Stimulated activated memory B cell treated with anti-CD40 and anti-IgM and Interleukin-4, amounts not matched to agents 10 μg/mL and 1 μg/mL and 100 μg/mL, for 72 hours (primary cell): Measurements from ENCODE around the gene ARHGEF11.

Experiments used
- ATAC-seq: fragments of 150-1000 bp; cut with Tn5 transposase; 2 replicates; pipeline ENCODE4 v1.10.0; 2021
- H3K27ac Mint-ChIP-seq: one replicate; pipeline ENCODE4 v1.8.0; 2022; ENCODE audit warnings: mild to moderate bottlenecking, mixed read lengths
- H3K27me3 Mint-ChIP-seq: one replicate; pipeline ENCODE4 v1.8.0; 2022; ENCODE audit warnings: mixed read lengths
- H3K36me3 Mint-ChIP-seq: one replicate; pipeline ENCODE4 v1.8.0; 2022; ENCODE audit warnings: mixed read lengths
- H3K4me1 Mint-ChIP-seq: one replicate; pipeline ENCODE4 v1.8.0; 2022; ENCODE audit warnings: mixed read lengths
- H3K4me3 Mint-ChIP-seq: one replicate; pipeline ENCODE4 v1.8.0; 2022; ENCODE audit warnings: mild to moderate bottlenecking, moderate library complexity, mixed read lengths
- H3K9me3 Mint-ChIP-seq: one replicate; pipeline ENCODE4 v1.8.0; 2022; ENCODE audit warnings: mixed read lengths

Gene ARHGEF11, protein sequence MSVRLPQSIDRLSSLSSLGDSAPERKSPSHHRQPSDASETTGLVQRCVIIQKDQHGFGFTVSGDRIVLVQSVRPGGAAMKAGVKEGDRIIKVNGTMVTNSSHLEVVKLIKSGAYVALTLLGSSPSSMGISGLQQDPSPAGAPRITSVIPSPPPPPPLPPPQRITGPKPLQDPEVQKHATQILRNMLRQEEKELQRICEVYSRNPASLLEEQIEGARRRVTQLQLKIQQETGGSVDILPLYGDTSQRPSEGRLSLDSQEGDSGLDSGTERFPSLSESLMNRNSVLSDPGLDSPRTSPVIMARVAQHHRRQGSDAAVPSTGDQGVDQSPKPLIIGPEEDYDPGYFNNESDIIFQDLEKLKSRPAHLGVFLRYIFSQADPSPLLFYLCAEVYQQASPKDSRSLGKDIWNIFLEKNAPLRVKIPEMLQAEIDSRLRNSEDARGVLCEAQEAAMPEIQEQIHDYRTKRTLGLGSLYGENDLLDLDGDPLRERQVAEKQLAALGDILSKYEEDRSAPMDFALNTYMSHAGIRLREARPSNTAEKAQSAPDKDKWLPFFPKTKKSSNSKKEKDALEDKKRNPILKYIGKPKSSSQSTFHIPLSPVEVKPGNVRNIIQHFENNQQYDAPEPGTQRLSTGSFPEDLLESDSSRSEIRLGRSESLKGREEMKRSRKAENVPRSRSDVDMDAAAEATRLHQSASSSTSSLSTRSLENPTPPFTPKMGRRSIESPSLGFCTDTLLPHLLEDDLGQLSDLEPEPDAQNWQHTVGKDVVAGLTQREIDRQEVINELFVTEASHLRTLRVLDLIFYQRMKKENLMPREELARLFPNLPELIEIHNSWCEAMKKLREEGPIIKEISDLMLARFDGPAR (N-terminal part only)

GRCh38 chr1:157045250-157046218 is at the start of gene ARHGEF11:
Gene ARHGEF11 (minus strand): TSS chr1:157045742. CDS start chr1:157044330, 1,412 bp downstream.
- no peaks in the 10 kb centered on the region for H3K9me3 Mint-ChIP-seq
- H3K4me1 Mint-ChIP-seq, result peaks cover 15% of the 10 kb centered on the region
- peak; percentile 74 for ATAC-seq
- no peaks in the 10 kb centered on the region for H3K36me3 Mint-ChIP-seq
- peaks cover 81% of the 10 kb centered on the region for H3K27me3 Mint-ChIP-seq
- peak within 1 kb of the TSS; percentile 99 for H3K4me3 Mint-ChIP-seq
- H3K27ac Mint-ChIP-seq, result peak within 1 kb of the TSS; percentile 76

DNA sequence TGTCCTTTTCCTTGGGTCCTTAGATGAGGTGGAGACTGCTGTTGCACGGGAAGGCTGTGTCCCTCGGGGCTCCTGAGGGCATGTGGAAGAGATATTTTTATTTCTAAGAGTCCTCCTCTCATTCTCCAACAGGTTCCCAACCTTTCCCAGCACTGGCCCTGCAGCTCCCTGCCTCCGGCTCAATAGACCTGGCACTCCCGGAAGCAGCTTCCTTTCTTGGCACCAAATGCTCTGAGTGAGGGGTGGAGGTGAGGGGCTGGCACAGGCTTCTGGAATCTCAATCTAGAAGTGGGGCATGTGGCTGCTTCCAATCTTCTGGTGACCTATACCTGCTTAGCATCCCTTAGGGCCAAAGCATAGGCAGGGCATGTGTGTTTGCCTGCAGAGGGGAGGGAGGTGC is 49.5 kb upstream of the ARHGEF11 start:
- Mint-ChIP-seq H3K4me3 (no peak overlapping the region), H3K36me3 (no peaks in the 10 kb centered on the region), H3K4me1 (peaks cover 7% of the 10 kb centered on the region), H3K9me3 (no peaks in the 10 kb centered on the region), H3K27me3 (peaks cover 14% of the 10 kb centered on the region), H3K27ac (no peak overlapping the region)
- no peak for ATAC-seq

DNA sequence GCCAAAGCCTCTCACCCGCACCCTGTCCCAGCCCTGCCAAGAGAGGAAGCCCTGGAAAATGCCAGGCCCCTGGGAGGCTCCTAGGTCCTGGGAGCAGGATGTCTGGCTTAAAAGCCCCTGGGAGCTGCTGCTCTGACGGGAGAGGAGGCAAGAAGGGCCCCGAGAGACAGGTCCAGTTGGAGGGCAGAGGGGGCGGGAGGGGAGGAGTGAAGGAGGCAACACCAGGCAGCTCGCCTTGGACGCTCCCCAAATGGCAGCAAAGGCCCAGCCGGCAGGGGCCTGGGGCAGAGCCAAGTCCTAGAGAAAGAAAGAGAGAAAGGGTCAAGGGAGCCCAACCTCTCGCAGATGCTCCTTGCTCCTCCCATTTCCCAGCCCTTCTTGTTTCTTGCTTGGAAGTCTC is 47.3 kb upstream of the ARHGEF11 start:
- ATAC-seq, result no peak
- Mint-ChIP-seq H3K27me3 (peaks cover 19% of the 10 kb centered on the region), H3K4me3 (no peak overlapping the region), H3K9me3 (no peaks in the 10 kb centered on the region), H3K36me3 (no peaks in the 10 kb centered on the region), H3K4me1 (no peaks in the 10 kb centered on the region), H3K27ac (no peak overlapping the region)

- Mint-ChIP-seq H3K4me1 (no peaks in the 10 kb centered on the region), H3K27me3 (peaks cover 19% of the 10 kb centered on the region), H3K4me3 (no peak overlapping the region), H3K27ac (no peak overlapping the region), H3K9me3 (no peaks in the 10 kb centered on the region), H3K36me3 (no peaks in the 10 kb centered on the region)
- ATAC-seq, result no peak
Observed at GRCh38 chr1:157091668-157092273, 46.2 kb upstream of the ARHGEF11 start.

- peaks cover 19% of the 10 kb centered on the region for H3K27me3 Mint-ChIP-seq
- no peaks in the 10 kb centered on the region for H3K9me3 Mint-ChIP-seq
- no peaks in the 10 kb centered on the region for H3K36me3 Mint-ChIP-seq
- H3K4me1 Mint-ChIP-seq, result no peaks in the 10 kb centered on the region
- ATAC-seq, result no peak
- no peak overlapping the region for H3K4me3 Mint-ChIP-seq
- no peak overlapping the region for H3K27ac Mint-ChIP-seq
Observed at GRCh38 chr1:157091186-157091585, 45.6 kb upstream of the ARHGEF11 start.

DNA sequence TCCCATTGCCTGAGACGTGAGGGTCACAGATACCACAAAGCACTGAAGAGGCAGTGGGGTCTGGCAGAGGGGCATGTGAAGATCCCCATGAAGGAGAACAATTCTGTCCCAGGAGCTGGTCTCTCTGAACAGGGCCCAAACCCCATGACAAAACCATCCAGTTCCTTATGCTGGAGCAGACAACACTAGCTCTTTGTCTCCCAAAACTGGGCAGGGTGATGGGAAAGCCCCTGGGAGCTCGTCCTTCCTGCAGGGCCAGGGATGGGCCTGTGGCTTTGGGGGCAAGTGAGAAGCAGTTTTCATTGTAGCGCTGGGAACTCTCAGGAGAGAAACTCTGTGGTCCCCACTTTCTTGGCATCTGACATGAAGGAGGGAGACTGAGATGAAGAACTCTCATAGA is 45.2 kb upstream of the ARHGEF11 start:
- no peak for ATAC-seq
- Mint-ChIP-seq H3K4me1 (no peaks in the 10 kb centered on the region), H3K36me3 (no peaks in the 10 kb centered on the region), H3K9me3 (no peaks in the 10 kb centered on the region), H3K4me3 (no peak overlapping the region), H3K27me3 (peaks cover 19% of the 10 kb centered on the region), H3K27ac (no peak overlapping the region)

- Mint-ChIP-seq H3K27ac (no peak overlapping the region), H3K27me3 (peaks cover 19% of the 10 kb centered on the region)
Observed at GRCh38 chr1:157090196-157090647, 44.7 kb upstream of the ARHGEF11 start.

DNA sequence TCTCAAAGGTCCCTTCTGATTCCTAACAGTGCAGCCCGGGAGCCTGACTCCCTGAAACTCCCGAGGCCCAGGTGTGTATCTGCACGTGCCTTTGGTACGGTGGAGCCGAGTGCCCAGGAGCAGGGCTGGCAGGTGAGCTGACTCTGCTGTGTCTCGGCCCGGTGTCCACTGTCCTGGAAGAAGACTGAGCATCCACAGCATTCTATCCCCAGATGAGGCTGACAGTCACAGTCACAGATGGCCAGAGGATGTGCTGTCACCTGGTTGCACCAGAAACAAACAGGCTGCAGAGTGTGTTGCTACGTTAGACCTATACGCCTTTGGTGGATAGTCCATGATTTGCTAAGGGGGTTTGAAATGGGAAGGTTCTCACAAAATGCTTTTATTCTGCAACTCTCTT is 44.2 kb upstream of the ARHGEF11 start:
- H3K27me3 Mint-ChIP-seq, result peaks cover 19% of the 10 kb centered on the region
- H3K4me3 Mint-ChIP-seq, result no peak overlapping the region
- H3K36me3 Mint-ChIP-seq, result no peaks in the 10 kb centered on the region
- no peak overlapping the region for H3K27ac Mint-ChIP-seq
- H3K9me3 Mint-ChIP-seq, result no peaks in the 10 kb centered on the region
- no peak for ATAC-seq
- no peaks in the 10 kb centered on the region for H3K4me1 Mint-ChIP-seq

More at GRCh38 chr1:157090196-157090647, 44.7 kb upstream of the ARHGEF11 start:
- Mint-ChIP-seq H3K36me3 (no peaks in the 10 kb centered on the region), H3K4me1 (no peaks in the 10 kb centered on the region), H3K9me3 (no peaks in the 10 kb centered on the region), H3K4me3 (no peak overlapping the region)
- peak; percentile 71 for ATAC-seq

GRCh38 chr1:157088607-157089006 is 43.1 kb upstream of the ARHGEF11 start:
- H3K4me3 Mint-ChIP-seq, result no peak overlapping the region
- H3K9me3 Mint-ChIP-seq, result no peaks in the 10 kb centered on the region
- H3K27ac Mint-ChIP-seq, result no peak overlapping the region
- H3K27me3 Mint-ChIP-seq, result peaks cover 19% of the 10 kb centered on the region
- no peaks in the 10 kb centered on the region for H3K4me1 Mint-ChIP-seq
- ATAC-seq, result no peak
- H3K36me3 Mint-ChIP-seq, result no peaks in the 10 kb centered on the region

GRCh38 chr1:157087030-157087429 is 41.5 kb upstream of the ARHGEF11 start:
- Mint-ChIP-seq H3K4me1 (no peaks in the 10 kb centered on the region), H3K27ac (no peak overlapping the region), H3K9me3 (no peaks in the 10 kb centered on the region), H3K4me3 (no peak overlapping the region), H3K36me3 (no peaks in the 10 kb centered on the region), H3K27me3 (peaks cover 27% of the 10 kb centered on the region)
- no peak for ATAC-seq

GRCh38 chr1:157086299-157086698 is 40.8 kb upstream of the ARHGEF11 start:
- peaks cover 20% of the 10 kb centered on the region for H3K27me3 Mint-ChIP-seq
- no peaks in the 10 kb centered on the region for H3K36me3 Mint-ChIP-seq
- H3K27ac Mint-ChIP-seq, result no peak overlapping the region
- no peak overlapping the region for H3K4me3 Mint-ChIP-seq
- no peaks in the 10 kb centered on the region for H3K4me1 Mint-ChIP-seq
- no peaks in the 10 kb centered on the region for H3K9me3 Mint-ChIP-seq
- ATAC-seq, result no peak

GRCh38 chr1:157085421-157085820 is 39.9 kb upstream of the ARHGEF11 start:
- Mint-ChIP-seq H3K4me1 (no peaks in the 10 kb centered on the region), H3K27me3 (peaks cover 20% of the 10 kb centered on the region), H3K27ac (no peak overlapping the region), H3K4me3 (no peak overlapping the region), H3K9me3 (no peaks in the 10 kb centered on the region), H3K36me3 (no peaks in the 10 kb centered on the region)
- ATAC-seq, result no peak

DNA sequence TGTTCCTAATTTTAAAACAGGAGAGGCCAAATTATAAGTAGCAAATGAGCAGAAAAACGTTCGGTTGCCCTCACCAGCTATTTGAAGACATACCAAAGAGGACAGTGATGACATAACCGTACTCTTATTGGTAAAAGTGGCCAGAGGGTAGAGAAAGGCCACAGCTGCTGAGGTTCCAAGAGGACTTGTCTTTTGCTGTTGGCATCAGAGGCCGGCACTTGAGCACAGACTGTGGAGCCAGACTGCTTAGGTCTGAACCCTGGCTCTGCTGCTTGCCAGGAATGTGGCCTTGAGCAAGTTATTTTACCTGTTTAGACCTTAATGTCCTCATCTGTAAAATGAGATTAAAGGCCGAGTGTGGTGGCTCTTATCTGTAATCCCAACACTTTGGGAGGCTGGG is 39.2 kb upstream of the ARHGEF11 start:
- ATAC-seq, result no peak
- Mint-ChIP-seq H3K36me3 (no peaks in the 10 kb centered on the region), H3K4me1 (no peaks in the 10 kb centered on the region), H3K9me3 (no peaks in the 10 kb centered on the region), H3K27me3 (peaks cover 13% of the 10 kb centered on the region), H3K4me3 (no peak overlapping the region), H3K27ac (no peak overlapping the region)

GRCh38 chr1:157081707-157082106 is 36.2 kb upstream of the ARHGEF11 start:
- no peaks in the 10 kb centered on the region for H3K4me1 Mint-ChIP-seq
- H3K4me3 Mint-ChIP-seq, result no peak overlapping the region
- peaks cover 21% of the 10 kb centered on the region for H3K27me3 Mint-ChIP-seq
- no peaks in the 10 kb centered on the region for H3K9me3 Mint-ChIP-seq
- no peak overlapping the region for H3K27ac Mint-ChIP-seq
- ATAC-seq, result no peak
- no peaks in the 10 kb centered on the region for H3K36me3 Mint-ChIP-seq
